ENCODE measurements around the gene SLC4A9.

The SLC4A9 gene

DNA sequence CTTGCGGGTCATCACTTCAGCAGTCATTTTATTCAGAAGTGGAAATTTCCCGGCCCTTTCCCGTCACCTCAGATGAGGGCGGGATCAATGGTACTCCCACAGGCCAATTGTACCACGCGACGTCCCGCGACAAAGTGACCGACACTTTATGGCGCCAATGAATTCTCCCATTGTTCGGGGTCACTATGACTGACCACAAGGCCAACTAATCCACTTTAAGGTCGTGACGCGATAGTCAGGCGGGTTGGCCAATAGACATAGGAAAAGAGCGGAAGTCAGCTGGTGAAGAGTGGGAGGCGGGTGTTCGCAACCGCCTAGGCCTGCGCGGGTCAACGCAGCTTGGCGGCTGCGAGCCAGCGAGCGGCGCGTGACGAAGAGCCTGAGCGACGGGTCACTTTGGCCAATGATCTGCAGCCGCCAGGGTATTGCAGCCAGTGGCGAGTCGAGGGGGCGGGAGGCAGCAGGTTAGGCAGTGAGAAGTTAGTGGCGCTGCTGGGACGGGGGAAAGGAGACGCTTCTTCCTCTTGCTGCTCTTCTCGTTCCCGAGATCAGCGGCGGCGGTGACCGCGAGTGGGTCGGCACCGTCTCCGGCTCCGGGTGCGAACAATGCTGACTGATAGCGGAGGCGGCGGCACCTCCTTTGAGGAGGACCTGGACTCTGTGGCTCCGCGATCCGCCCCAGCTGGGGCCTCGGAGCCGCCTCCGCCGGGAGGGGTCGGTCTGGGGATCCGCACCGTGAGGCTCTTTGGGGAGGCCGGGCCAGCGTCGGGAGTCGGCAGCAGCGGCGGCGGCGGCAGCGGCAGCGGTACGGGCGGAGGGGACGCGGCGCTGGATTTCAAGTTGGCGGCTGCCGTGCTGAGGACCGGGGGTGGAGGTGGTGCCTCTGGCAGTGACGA, 41.6 kb downstream of the SLC4A9 start, which contains the start of gene ANKHD1:
Gene ANKHD1 (plus strand): TSS at position 472 of the 896 bp plus-strand sequence. CDS start 135 bp downstream, at position 607.
- H3K36me3 ChIP-seq: peaks cover 0 to 7% (median 3%) of the 10 kb centered on the region in 3 donors
- intact Hi-C loops (cut with DNase I; ENCODE audit: low total_unique reads): loop anchor here (5.0 to 10.0 kb wide), 4 partner anchors 163 to 1113 kb away; partner anchors contain the start of genes APBB3, HARS1, HARS2 and IK
- H3K27ac ChIP-seq: peak within 1 kb of the TSS; percentile 96 to 97
- H3K27me3 ChIP-seq: no peaks in the 10 kb centered on the region
- peak within 1 kb of the TSS; percentile 76 to 97 for H3K4me3 ChIP-seq
- no peaks in the 10 kb centered on the region for H3K9me3 ChIP-seq
- DNase-seq: peak; percentile 99 to 100
- TF ChIP-seq, protein P1, sequence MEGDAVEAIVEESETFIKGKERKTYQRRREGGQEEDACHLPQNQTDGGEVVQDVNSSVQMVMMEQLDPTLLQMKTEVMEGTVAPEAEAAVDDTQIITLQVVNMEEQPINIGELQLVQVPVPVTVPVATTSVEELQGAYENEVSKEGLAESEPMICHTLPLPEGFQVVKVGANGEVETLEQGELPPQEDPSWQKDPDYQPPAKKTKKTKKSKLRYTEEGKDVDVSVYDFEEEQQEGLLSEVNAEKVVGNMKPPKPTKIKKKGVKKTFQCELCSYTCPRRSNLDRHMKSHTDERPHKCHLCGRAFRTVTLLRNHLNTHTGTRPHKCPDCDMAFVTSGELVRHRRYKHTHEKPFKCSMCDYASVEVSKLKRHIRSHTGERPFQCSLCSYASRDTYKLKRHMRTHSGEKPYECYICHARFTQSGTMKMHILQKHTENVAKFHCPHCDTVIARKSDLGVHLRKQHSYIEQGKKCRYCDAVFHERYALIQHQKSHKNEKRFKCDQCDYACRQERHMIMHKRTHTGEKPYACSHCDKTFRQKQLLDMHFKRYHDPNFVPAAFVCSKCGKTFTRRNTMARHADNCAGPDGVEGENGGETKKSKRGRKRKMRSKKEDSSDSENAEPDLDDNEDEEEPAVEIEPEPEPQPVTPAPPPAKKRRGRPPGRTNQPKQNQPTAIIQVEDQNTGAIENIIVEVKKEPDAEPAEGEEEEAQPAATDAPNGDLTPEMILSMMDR (IDR thresholded peaks at IDR 0.05): no peak
- H3K4me1 ChIP-seq: peaks cover 0 to 48% (median 28%) of the 10 kb centered on the region in 4 donors

- Histone ChIP-seq H3K9me3 (no peaks in the 10 kb centered on the region), H3K27me3 (no peaks in the 10 kb centered on the region), H3K27ac (peak overlapping the region; percentile 96 to 97), H3K4me1 (peaks cover 0 to 50% (median 30%) of the 10 kb centered on the region in 4 donors), H3K36me3 (peaks cover 0 to 7% (median 3%) of the 10 kb centered on the region in 3 donors), H3K4me3 (peak overlapping the region; percentile 76 to 97)
- TF ChIP-seq, protein P1 (IDR thresholded peaks at IDR 0.05): no peak
- peak; percentile 37 to 72 for DNase-seq
- intact Hi-C loops (cut with DNase I; ENCODE audit: low total_unique reads): loop anchor here (5.0 to 10.0 kb wide), 4 partner anchors 162 to 1112 kb away; partner anchors contain the start of genes APBB3, HARS1, HARS2 and IK
These were observed 42.5 kb downstream of the SLC4A9 start for GRCh38 chr5:140402258-140403074.

- Histone ChIP-seq H3K9me3 (no peaks in the 10 kb centered on the region), H3K4me3 (peak overlapping the region; percentile 76 to 97), H3K36me3 (peaks cover 0 to 7% (median 3%) of the 10 kb centered on the region in 3 donors), H3K27ac (no peak overlapping the region), H3K4me1 (peaks cover 0 to 60% (median 31%) of the 10 kb centered on the region in 4 donors), H3K27me3 (no peaks in the 10 kb centered on the region)
- TF ChIP-seq, protein P1 (IDR thresholded peaks at IDR 0.05): no peak
- intact Hi-C loops (cut with DNase I; ENCODE audit: low total_unique reads): loop anchor here (5.0 to 10.0 kb wide), 4 partner anchors 161 to 1111 kb away; partner anchors contain the start of genes APBB3, HARS1, HARS2 and IK
- no peak for DNase-seq
These were observed 43.6 kb downstream of the SLC4A9 start for GRCh38 chr5:140403613-140404012.

DNA sequence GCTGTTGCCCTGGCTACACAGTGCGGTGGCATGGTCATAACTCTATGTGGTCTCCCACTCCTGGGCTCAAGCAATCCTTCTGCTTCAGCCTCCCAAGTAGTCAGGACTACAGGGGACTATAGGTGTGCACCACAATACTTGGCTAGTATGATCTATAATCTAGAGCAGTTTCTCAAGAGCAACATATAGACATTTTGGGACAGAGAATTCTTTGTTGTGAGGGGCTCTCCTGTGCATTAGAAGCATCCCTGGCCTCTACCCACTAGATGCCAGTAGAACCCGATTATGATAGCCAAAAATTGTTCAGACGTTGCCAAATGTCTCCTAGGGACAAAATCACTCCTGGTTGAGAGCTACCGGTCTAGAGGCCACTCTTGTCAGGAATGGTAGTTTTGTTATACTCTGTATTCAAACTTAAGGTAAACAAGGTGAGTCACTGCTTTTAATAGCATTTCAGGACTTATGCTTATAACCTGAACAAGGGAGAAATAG, 48.8 kb downstream of the SLC4A9 start:
- Histone ChIP-seq H3K9me3 (no peaks in the 10 kb centered on the region), H3K4me3 (no peak overlapping the region), H3K27me3 (no peaks in the 10 kb centered on the region), H3K36me3 (peaks cover 0 to 7% (median 3%) of the 10 kb centered on the region in 3 donors), H3K4me1 (peaks cover 0 to 75% (median 25%) of the 10 kb centered on the region in 4 donors), H3K27ac (no peak overlapping the region)
- DNase-seq: no peak
- TF ChIP-seq, protein P1 (IDR thresholded peaks at IDR 0.05): no peak
- intact Hi-C loops (cut with DNase I; ENCODE audit: low total_unique reads): loop anchor here (10.0 kb wide), 2 partner anchors 156 to 1106 kb away; partner anchors contain the start of genes APBB3 and SLC35A4

- no peaks in the 10 kb centered on the region for H3K9me3 ChIP-seq
- H3K36me3 ChIP-seq: no peaks in the 10 kb centered on the region
- no peaks in the 10 kb centered on the region for H3K27me3 ChIP-seq
- H3K4me1 ChIP-seq: peaks cover 0 to 44% (median 11%) of the 10 kb centered on the region in 4 donors
- no peak overlapping the region for H3K27ac ChIP-seq
- TF ChIP-seq, protein P1 (IDR thresholded peaks at IDR 0.05): no peak
- no peak overlapping the region for H3K4me3 ChIP-seq
- no peak for DNase-seq
- intact Hi-C loops (cut with DNase I; ENCODE audit: low total_unique reads): no loop called here
These were observed 53.2 kb downstream of the SLC4A9 start for GRCh38 chr5:140413230-140413629.
